WTC11 (cell line): ENCODE measurements around the gene CMTM6. TPM values are rescaled to one million over a fixed set of nuclear protein-coding genes. Genes with fewer than 3 reads are reported as not detected.
"Not testable (repeated sequence)": the region's sequence is repeated elsewhere in the genome, so short reads cannot be mapped to it uniquely, and the experiment has no call there.

Source experiments
- ATAC-seq: fragments of 200-7000 bp; cut with Tn5 transposase; 2 replicates; pipeline ENCODE4 v1.10.0; 2021; ENCODE audit warnings: mild to moderate bottlenecking, moderate library complexity
- CTCF ChIA-PET: fragments of 300-600 bp; sonication (Branson Sonifier 250); formaldehyde crosslinking; loops from one replicate; lab custom pipeline; 2021; ENCODE audit warnings: antibody characterized with exemption; lab: Charles Lee
- POLR2A ChIA-PET: fragments of 350-600 bp; sonication (Branson Sonifier 250); formaldehyde crosslinking; loops from one replicate; lab custom pipeline; 2021; ENCODE audit warnings: antibody characterized with exemption; lab: Charles Lee
- DNase-seq: peaks from one replicate; pipeline ENCODE4 v3.0.0; 2021; ENCODE audit warnings: low spot score
- H3K27ac Mint-ChIP-seq: 2 replicates; pipeline ENCODE4 v1.8.0; 2021; ENCODE audit warnings: mixed read lengths
- H3K27me3 Mint-ChIP-seq: 2 replicates; pipeline ENCODE4 v1.8.0; 2021; ENCODE audit warnings: low read depth, mild to moderate bottlenecking, moderate library complexity, mixed read lengths
- H3K36me3 Mint-ChIP-seq: 2 replicates; pipeline ENCODE4 v1.8.0; 2021; ENCODE audit warnings: mixed read lengths
- H3K4me1 Mint-ChIP-seq: 2 replicates; pipeline ENCODE4 v1.8.0; 2022; ENCODE audit warnings: mixed read lengths
- H3K4me3 Mint-ChIP-seq: 2 replicates; pipeline ENCODE4 v1.8.0; 2021; ENCODE audit warnings: mild to moderate bottlenecking, moderate library complexity, mixed read lengths
- H3K9me3 Mint-ChIP-seq: 2 replicates; pipeline ENCODE4 v1.8.0; 2021; ENCODE audit warnings: mixed read lengths
- CREB1 ChIP-seq: sonication (generic); formaldehyde crosslinking; IDR thresholded peaks from 2 replicates; pipeline ENCODE4 v1.8.0; 2023; ENCODE audit warnings: mild to moderate bottlenecking, missing genetic modification reagents
- CTCF ChIP-seq: fragments of 200-600 bp; IDR thresholded peaks from 2 replicates; pipeline ENCODE4 v1.8.0; 2022; ENCODE audit warnings: antibody characterized with exemption
- E2F1 ChIP-seq: sonication (generic); formaldehyde crosslinking; IDR thresholded peaks from 2 replicates; pipeline ENCODE4 v1.8.0; 2022; ENCODE audit warnings: mild to moderate bottlenecking, missing genetic modification reagents
- ETV6 ChIP-seq: sonication (generic); formaldehyde crosslinking; IDR thresholded peaks from 2 replicates; pipeline ENCODE4 v1.8.1; 2022; ENCODE audit warnings: mild to moderate bottlenecking, missing genetic modification reagents
- FOXP1 ChIP-seq: sonication (generic); formaldehyde crosslinking; IDR thresholded peaks from 2 replicates; pipeline ENCODE4 v1.8.0; 2022; ENCODE audit warnings: missing genetic modification reagents, mild to moderate bottlenecking, moderate library complexity, borderline replicate concordance
- FOXP4 ChIP-seq: sonication (generic); formaldehyde crosslinking; IDR thresholded peaks from 2 replicates; pipeline ENCODE4 v1.8.0; 2022; ENCODE audit warnings: mild to moderate bottlenecking, missing genetic modification reagents
- MAX ChIP-seq: sonication (generic); formaldehyde crosslinking; IDR thresholded peaks from 2 replicates; pipeline ENCODE4 v1.8.0; 2022; ENCODE audit warnings: mild to moderate bottlenecking, missing genetic modification reagents
- MYBL2 ChIP-seq: sonication (generic); formaldehyde crosslinking; IDR thresholded peaks from 2 replicates; pipeline ENCODE4 v1.8.1; 2023; ENCODE audit warnings: mild to moderate bottlenecking, moderate library complexity, missing genetic modification reagents
- RELA ChIP-seq: sonication (generic); formaldehyde crosslinking; IDR thresholded peaks from 2 replicates; pipeline ENCODE4 v1.8.1; 2022; ENCODE audit warnings: missing genetic modification reagents, mild to moderate bottlenecking, borderline replicate concordance
- SP1 ChIP-seq: sonication (generic); formaldehyde crosslinking; conservative IDR thresholded peaks from 2 replicates; pipeline ENCODE4 v1.8.1; 2022; ENCODE audit warnings: missing genetic modification reagents
- TEAD1 ChIP-seq: sonication (generic); formaldehyde crosslinking; IDR thresholded peaks from 2 replicates; pipeline ENCODE4 v1.8.0; 2022; ENCODE audit warnings: mild to moderate bottlenecking, missing genetic modification reagents
- ZNF396 ChIP-seq: fragments of 250-450 bp; sonication (Bioruptor Pico); IDR thresholded peaks from 2 replicates; pipeline ENCODE4 v1.8.0; 2021; ENCODE audit warnings: mild to moderate bottlenecking, moderate library complexity, borderline replicate concordance
- ZNF423 ChIP-seq: fragments of 250-450 bp; sonication (Bioruptor Pico); IDR thresholded peaks from 2 replicates; pipeline ENCODE4 v2.1.2; 2022; ENCODE audit warnings: mild to moderate bottlenecking, moderate library complexity
- total RNA-seq: library from RNA; stranded (reverse); gene quantifications from 3 replicates; pipeline ENCODE4 v1.2.3, GENCODE V29; 2021

CMTM6 gene
- total RNA-seq, 1 experiment from 2014 or later, result 42.3 TPM

GRCh38 chr3:32467333-32468070 is 35.1 kb downstream of the CMTM6 start:
- ChIA-PET POLR2A (interaction anchor here (0.6 kb wide), 2 partner anchors 12 to 434 kb away, joined by 3 to 6 read pairs; no protein-coding TSS in a partner anchor), CTCF (interaction anchor here (0.6 to 3.4 kb wide), 65 partner anchors 8 to 643 kb away, joined by 3 to 117 read pairs (median 5); partner anchors contain the start of gene CMTM7)
- Mint-ChIP-seq H3K4me3 (no peak overlapping the region), H3K4me1 (peaks cover 8% of the 10 kb centered on the region), H3K36me3 (peaks cover 6% of the 10 kb centered on the region; the same call in 1 of the 2 replicates), H3K27ac (no peak overlapping the region), H3K9me3 (no peaks in the 10 kb centered on the region; the same call in 1 of the 2 replicates), H3K27me3 (no peaks in the 10 kb centered on the region)
- ATAC-seq (peak; percentile 92), DNase-seq (peak; percentile 81)
- TF ChIP-seq ETV6 (CRISPR knock-in tag), result peak; percentile 70; the same call in 1 of the 2 replicates
- TF ChIP-seq TEAD1 (CRISPR knock-in tag), result no peak
- 0 out of 2 replicates have a peak, but pooled peaks have one; percentile 40 for TF ChIP-seq FOXP1 (CRISPR knock-in tag)
- TF ChIP-seq FOXP4 (CRISPR knock-in tag), result peak; percentile 25; the same call in 1 of the 2 replicates
- TF ChIP-seq CREB1 (CRISPR knock-in tag), result no peak
- TF ChIP-seq SP1, result peak; percentile 51; the same call in 1 of the 2 replicates
- peak; percentile 24; the same call in 1 of the 2 replicates for TF ChIP-seq E2F1
- TF ChIP-seq MYBL2 (CRISPR knock-in tag), result 0 out of 2 replicates have a peak, but pooled peaks have one; percentile 48
- no peak for TF ChIP-seq ZNF396 (CRISPR knock-in tag)
- TF ChIP-seq ZNF423 (CRISPR knock-in tag), result peak; percentile 98
- peak; percentile 84 for TF ChIP-seq MAX (CRISPR knock-in tag)
- no peak for TF ChIP-seq RELA (CRISPR knock-in tag)
- peak; percentile 100 for TF ChIP-seq CTCF

GRCh38 chr3:32466808-32467207 is 35.8 kb downstream of the CMTM6 start:
- H3K4me3 Mint-ChIP-seq, DNase-seq, ATAC-seq, H3K27ac Mint-ChIP-seq, H3K4me1 Mint-ChIP-seq, H3K9me3 Mint-ChIP-seq, H3K36me3 Mint-ChIP-seq, H3K27me3 Mint-ChIP-seq: not testable (repeated sequence)
- CTCF ChIA-PET, result interaction anchor here (0.6 to 3.4 kb wide), 24 partner anchors 8 to 644 kb away, joined by 3 to 117 read pairs (median 8); partner anchors contain the start of gene CMTM7
- POLR2A ChIA-PET, result interaction anchor here (0.6 kb wide), 1 partner anchor 435 kb away, joined by 6 read pairs; no protein-coding TSS in a partner anchor

GRCh38 chr3:32464726-32465125 is 37.9 kb downstream of the CMTM6 start:
- H3K36me3 Mint-ChIP-seq, DNase-seq, H3K9me3 Mint-ChIP-seq, ATAC-seq, H3K4me3 Mint-ChIP-seq, POLR2A ChIA-PET, H3K27ac Mint-ChIP-seq, H3K27me3 Mint-ChIP-seq: not testable (repeated sequence)
- CTCF ChIA-PET, result interaction anchor here (1.2 kb wide), 1 partner anchor 90 kb away, joined by 3 read pairs; no protein-coding TSS in a partner anchor
- peaks cover 12% of the 10 kb centered on the region for H3K4me1 Mint-ChIP-seq

- POLR2A ChIA-PET, H3K9me3 Mint-ChIP-seq, CTCF ChIA-PET, H3K4me3 Mint-ChIP-seq, DNase-seq, H3K36me3 Mint-ChIP-seq, H3K27me3 Mint-ChIP-seq, ATAC-seq, H3K27ac Mint-ChIP-seq: not testable (repeated sequence)
- peaks cover 16% of the 10 kb centered on the region for H3K4me1 Mint-ChIP-seq
Measured at GRCh38 chr3:32463415-32463814, 39.2 kb downstream of the CMTM6 start.

- POLR2A ChIA-PET, result not testable (repeated sequence)
Measured at GRCh38 chr3:32462191-32462986, 40.3 kb downstream of the CMTM6 start.

GRCh38 chr3:32460817-32461496 is 41.7 kb downstream of the CMTM6 start:
- DNase-seq, H3K9me3 Mint-ChIP-seq, H3K36me3 Mint-ChIP-seq, H3K27me3 Mint-ChIP-seq, ATAC-seq, POLR2A ChIA-PET: not testable (repeated sequence)
- CTCF ChIA-PET, result interaction anchor here (1.2 to 2.8 kb wide), 2 partner anchors 69 to 86 kb away, joined by 4 to 23 read pairs; partner anchors contain the start of gene CMTM7
- H3K4me1 Mint-ChIP-seq, result peaks cover 19% of the 10 kb centered on the region
- peak overlapping the region; percentile 46 for H3K4me3 Mint-ChIP-seq
- H3K27ac Mint-ChIP-seq, result peak overlapping the region; percentile 85

More at GRCh38 chr3:32462191-32462986, 40.3 kb downstream of the CMTM6 start:
- H3K9me3 Mint-ChIP-seq, CTCF ChIA-PET, DNase-seq, H3K36me3 Mint-ChIP-seq, H3K27ac Mint-ChIP-seq, H3K4me3 Mint-ChIP-seq, H3K27me3 Mint-ChIP-seq, ATAC-seq: not testable (repeated sequence)
- peaks cover 24% of the 10 kb centered on the region for H3K4me1 Mint-ChIP-seq
